Esophagus (tissue), 2 donors: ENCODE results near the gene WNT8A. TPM values are rescaled to one million over a fixed set of nuclear protein-coding genes. Genes with fewer than 3 reads are reported as not detected.
"Not testable (repeated sequence)": the region's sequence is repeated elsewhere in the genome, so short reads cannot be mapped to it uniquely, and the experiment has no call there.

Experiments
- H3K27ac ChIP-seq, 2 donors: one replicate each; pipeline ENCODE4 v1.5.1; 2013; ENCODE audit warnings: low read depth in 2 of 2, mild to moderate bottlenecking in 2 of 2, inconsistent platforms in 1 of 2, low read length in 1 of 2, moderate library complexity in 1 of 2
- H3K27me3 ChIP-seq, 2 donors: one replicate each; pipeline ENCODE4 v1.6.1; 2013; ENCODE audit warnings: low read length in 2 of 2, control low read depth in 1 of 2, mild to moderate bottlenecking in 1 of 2; ENCODE audit not compliant: insufficient read depth in 2 of 2, control insufficient read depth in 1 of 2
- H3K36me3 ChIP-seq, 2 donors: one replicate each; pipeline ENCODE4 v1.6.1; 2013; ENCODE audit warnings: low read length in 1 of 2; ENCODE audit not compliant: control insufficient read depth in 2 of 2, insufficient read depth in 2 of 2
- H3K4me1 ChIP-seq, 2 donors: one replicate each; pipeline ENCODE4 v1.6.1; 2013; ENCODE audit warnings: low read length in 1 of 2; ENCODE audit not compliant: control insufficient read depth in 2 of 2, insufficient read depth in 2 of 2
- H3K4me3 ChIP-seq, 2 donors: one replicate each; pipeline ENCODE4 v1.5.1; 2013; ENCODE audit warnings: low read length in 2 of 2, mild to moderate bottlenecking in 2 of 2, low read depth in 1 of 2, moderate library complexity in 1 of 2
- H3K9me3 ChIP-seq, 2 donors: one replicate each; pipeline ENCODE4 v1.6.1; 2013; ENCODE audit warnings: mild to moderate bottlenecking in 2 of 2, low read depth in 1 of 2, low read length in 1 of 2, moderate library complexity in 1 of 2; ENCODE audit not compliant: control insufficient read depth in 2 of 2, insufficient read depth in 1 of 2
- WGBS, 2 donors: extraction: QIAGEN DNeasy Blood & Tissue Kit; methylation state at CpG; one replicate each; pipeline ENCODE4 v1.1.7; 2013; 5-methylcytosine and 5-hydroxymethylcytosine counted together
- polyA plus RNA-seq, 2 donors: library from polyadenylated mRNA; stranded (reverse); fragments of 200-250 nt; gene quantifications; one replicate each; pipeline ENCODE4 v1.2.3, GENCODE V29; 2013
- donor health status: healthy with polysubstance abuse.
- donor health status: Bipolar disorder and iron deficiency.

The WNT8A gene
- polyA plus RNA-seq, 2 donors = not detected

DNA sequence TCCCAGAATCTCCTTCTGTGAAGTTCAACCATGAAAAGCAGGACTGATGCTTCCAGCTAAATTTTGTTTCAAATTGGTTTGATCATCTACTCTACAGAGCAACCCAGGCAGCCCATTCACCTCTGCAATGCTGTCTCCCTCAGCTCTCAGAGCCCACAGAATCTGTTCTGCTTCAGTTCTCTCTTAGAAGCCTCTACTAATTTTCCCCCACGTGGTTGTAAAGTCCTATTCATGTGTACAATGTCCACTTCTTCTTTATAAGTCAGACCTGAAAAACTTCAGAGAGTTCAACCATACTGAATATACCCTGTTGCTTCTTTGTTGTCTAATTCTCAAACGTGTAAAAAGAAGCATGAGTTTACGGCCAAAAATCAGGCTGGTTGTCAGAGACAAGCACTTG, 29.6 kb upstream of the WNT8A start:
- WGBS, 2 donors = 43 to 44% methylated on average over 3 of the region's 3 CpGs
- Histone ChIP-seq H3K4me3 (no peak overlapping the region), H3K4me1 (no peaks in the 10 kb centered on the region), H3K27me3 (no peaks in the 10 kb centered on the region), H3K36me3 (no peaks in the 10 kb centered on the region), H3K9me3 (no peaks in the 10 kb centered on the region), H3K27ac (no peak overlapping the region)

- no peak overlapping the region for H3K4me3 ChIP-seq
- H3K27ac ChIP-seq = no peak overlapping the region
- H3K9me3 ChIP-seq = no peaks in the 10 kb centered on the region
- H3K36me3 ChIP-seq = no peaks in the 10 kb centered on the region
- WGBS, 2 donors = 39 to 41% methylated on average over 13 of the region's 13 CpGs
- H3K4me1 ChIP-seq = no peaks in the 10 kb centered on the region
- H3K27me3 ChIP-seq = no peaks in the 10 kb centered on the region
Observed at GRCh38 chr5:138054847-138055558, 28.8 kb upstream of the WNT8A start.

GRCh38 chr5:138064526-138064925, 19.3 kb upstream of the WNT8A start:
- no peaks in the 10 kb centered on the region for H3K4me1 ChIP-seq
- no peaks in the 10 kb centered on the region for H3K9me3 ChIP-seq
- no peak overlapping the region for H3K27ac ChIP-seq
- H3K36me3 ChIP-seq = no peaks in the 10 kb centered on the region
- no peaks in the 10 kb centered on the region for H3K27me3 ChIP-seq
- no peak overlapping the region for H3K4me3 ChIP-seq

DNA sequence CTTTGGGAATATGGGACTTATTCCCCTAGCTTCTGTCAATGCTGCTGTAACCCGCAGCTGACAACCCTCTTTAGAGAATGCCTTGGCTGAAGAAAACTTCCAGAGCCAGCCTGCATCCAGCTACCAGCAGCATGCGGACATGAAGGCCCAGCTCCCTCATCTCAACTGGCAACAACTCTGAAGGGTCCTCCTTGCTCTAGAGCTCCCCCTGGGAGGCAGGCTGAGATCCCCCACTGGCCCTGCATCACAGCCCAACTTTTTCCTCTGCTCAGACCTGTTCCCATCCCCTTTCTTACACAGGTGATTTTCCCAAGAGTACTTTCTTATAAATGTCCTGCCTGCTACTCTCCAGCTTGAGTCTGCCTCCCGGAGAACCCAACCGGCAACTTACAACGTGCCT, 18.7 kb upstream of the WNT8A start:
- Histone ChIP-seq H3K9me3 (no peaks in the 10 kb centered on the region), H3K4me3 (no peak overlapping the region), H3K4me1 (no peaks in the 10 kb centered on the region), H3K27me3 (no peaks in the 10 kb centered on the region), H3K27ac (no peak overlapping the region), H3K36me3 (no peaks in the 10 kb centered on the region)
- WGBS, 2 donors = 79 to 83% methylated on average over 5 of the region's 5 CpGs

GRCh38 chr5:138067945-138068344, 15.9 kb upstream of the WNT8A start:
- WGBS, 2 donors = 87 to 89% methylated on average over 8 of the region's 8 CpGs

GRCh38 chr5:138068742-138069600, 14.9 kb upstream of the WNT8A start:
- 20 to 21% methylated on average over 6 of the region's 6 CpGs for WGBS, 2 donors
- H3K36me3 ChIP-seq = no peaks in the 10 kb centered on the region
- no peaks in the 10 kb centered on the region for H3K27me3 ChIP-seq
- H3K9me3 ChIP-seq = no peaks in the 10 kb centered on the region
- no peak overlapping the region for H3K4me3 ChIP-seq
- no peak overlapping the region for H3K27ac ChIP-seq
- H3K4me1 ChIP-seq = no peaks in the 10 kb centered on the region

More at GRCh38 chr5:138067945-138068344, 15.9 kb upstream of the WNT8A start:
- H3K4me3 ChIP-seq = no peak overlapping the region
- H3K27ac ChIP-seq = no peak overlapping the region
- no peaks in the 10 kb centered on the region for H3K27me3 ChIP-seq
- no peaks in the 10 kb centered on the region for H3K4me1 ChIP-seq
- no peaks in the 10 kb centered on the region for H3K36me3 ChIP-seq
- no peaks in the 10 kb centered on the region for H3K9me3 ChIP-seq

DNA sequence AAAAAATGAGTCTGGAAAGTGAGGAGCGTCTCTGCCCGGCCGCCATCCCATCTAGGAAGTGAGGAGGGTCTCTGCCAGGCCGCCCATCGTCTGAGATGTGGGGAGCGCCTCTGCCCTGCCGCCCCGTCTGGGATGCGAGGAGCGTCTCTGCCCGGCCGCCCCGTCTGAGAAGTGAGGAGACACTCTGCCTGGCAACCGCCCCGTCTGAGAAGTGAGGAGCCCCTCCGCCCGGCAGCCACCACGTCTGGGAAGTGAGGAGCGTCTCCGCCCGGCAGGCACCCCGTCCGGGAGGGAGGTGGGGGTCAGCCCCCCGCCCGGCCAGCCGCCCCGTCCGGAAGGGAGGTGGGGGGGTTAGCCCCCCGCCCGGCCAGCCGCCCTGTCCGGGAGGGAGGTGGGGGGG, 13.8 kb upstream of the WNT8A start:
- H3K36me3 ChIP-seq, H3K27me3 ChIP-seq: not testable (repeated sequence)
- WGBS, 2 donors = 85 to 89% methylated on average over 13 to 32 of the region's 32 CpGs

DNA sequence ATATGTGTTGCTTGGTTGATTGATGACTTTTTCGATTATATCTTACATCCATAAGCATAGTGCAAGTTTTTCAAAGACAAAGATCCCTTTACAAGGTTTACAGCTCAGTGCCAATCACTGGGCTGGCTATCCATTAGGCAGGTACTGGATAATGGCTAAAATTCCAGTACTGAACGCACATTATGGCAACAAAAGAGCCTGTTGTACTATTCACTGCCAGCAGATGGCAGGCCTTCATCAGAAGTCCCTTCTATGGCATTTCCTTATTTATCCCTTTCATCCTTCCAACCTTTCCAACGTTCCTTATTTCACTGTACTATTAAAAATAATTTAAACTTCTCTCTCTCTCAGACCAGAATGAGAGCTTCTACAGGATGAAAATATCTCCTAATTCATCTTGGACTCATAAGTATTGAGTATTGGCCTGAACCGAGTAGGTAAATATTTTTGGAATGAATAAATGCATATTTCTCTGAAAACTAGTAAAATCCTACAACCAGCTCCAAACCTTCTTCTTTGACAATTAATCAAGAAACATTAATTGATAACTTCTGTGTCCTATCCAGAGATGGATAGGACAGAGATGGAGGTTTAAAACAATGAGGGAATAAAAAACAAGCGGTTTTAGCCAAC, 6.7 kb upstream of the WNT8A start:
- Histone ChIP-seq H3K36me3 (no peaks in the 10 kb centered on the region), H3K4me3 (no peak overlapping the region)
- WGBS, 2 donors = 28 to 30% methylated on average over 5 of the region's 5 CpGs

More for the DNA sequence above, 13.8 kb upstream of the WNT8A start:
- H3K27ac ChIP-seq, H3K9me3 ChIP-seq, H3K4me1 ChIP-seq, H3K4me3 ChIP-seq: not testable (repeated sequence)

GRCh38 chr5:138078006-138078643, 5.7 kb upstream of the WNT8A start:
- 29 to 30% methylated on average over 1 of the region's 1 CpG for WGBS, 2 donors
- H3K9me3 ChIP-seq = no peaks in the 10 kb centered on the region
- H3K4me3 ChIP-seq = no peak overlapping the region
- no peaks in the 10 kb centered on the region for H3K36me3 ChIP-seq
- H3K27ac ChIP-seq = no peak overlapping the region
- H3K27me3 ChIP-seq = no peaks in the 10 kb centered on the region
- no peaks in the 10 kb centered on the region for H3K4me1 ChIP-seq

More for the DNA sequence above, 6.7 kb upstream of the WNT8A start:
- no peaks in the 10 kb centered on the region for H3K9me3 ChIP-seq
- H3K27me3 ChIP-seq = no peaks in the 10 kb centered on the region
- H3K27ac ChIP-seq = no peak overlapping the region
- no peaks in the 10 kb centered on the region for H3K4me1 ChIP-seq
